Keratinocyte (primary cell): ENCODE data around the gene PLD1. TPM values are rescaled to one million over a fixed set of nuclear protein-coding genes. Genes with fewer than 3 reads are reported as not detected.

ENCODE experiments used
- DNase-seq: peaks from one replicate; pipeline ENCODE4 v3.0.0-alpha.2; 2011; ENCODE audit warnings: low read depth, missing footprints, low spot score
- FAIRE-seq: peaks from 2 replicates; lab custom pipeline; 2011; peaks lifted over from hg19 to GRCh38; lab: Jason Lieb, UNC
- H2AFZ ChIP-seq: 2 replicates; pipeline ENCODE4 v1.6.0; 2012; ENCODE audit warnings: low read length, control low read depth, inconsistent platforms; ENCODE audit not compliant: control insufficient read depth
- H3K27ac ChIP-seq: 2 replicates; pipeline ENCODE4 v1.5.1; 2011; ENCODE audit warnings: low read length; ENCODE audit not compliant: control insufficient read depth, insufficient read depth
- H3K27me3 ChIP-seq: 3 replicates; pipeline ENCODE4 v1.6.0; 2011; ENCODE audit warnings: low read length; ENCODE audit not compliant: control insufficient read depth, insufficient read depth; ENCODE audit errors: extremely low read depth
- H3K36me3 ChIP-seq, 2 experiments: 2 replicates in 1 of 2; 3 replicates in 1 of 2; pipeline ENCODE4 v1.5.1; 2011; ENCODE audit warnings: low read length in 2 of 2, mild to moderate bottlenecking in 1 of 2; ENCODE audit not compliant: control insufficient read depth in 2 of 2, insufficient read depth in 2 of 2; ENCODE audit errors: extremely low read depth in 1 of 2
- H3K4me1 ChIP-seq: 3 replicates; pipeline ENCODE4 v1.5.1; 2011; ENCODE audit warnings: low read length; ENCODE audit not compliant: control insufficient read depth, insufficient read depth; ENCODE audit errors: extremely low read depth
- H3K4me2 ChIP-seq: 3 replicates; pipeline ENCODE4 v1.6.0; 2011; ENCODE audit warnings: low read depth, low read length; ENCODE audit not compliant: control insufficient read depth, insufficient read depth; ENCODE audit errors: extremely low read depth
- H3K4me3 ChIP-seq, 3 experiments: fragments of 200-600 bp in 1 of 3; sonication (generic) in 1 of 3; 2 replicates in 2 of 3; 3 replicates in 1 of 3; pipeline ENCODE4 v1.5.1; 2011 to 2016; ENCODE audit warnings: low read length in 3 of 3, mild to moderate bottlenecking in 3 of 3, control low read depth in 2 of 3, inconsistent platforms in 1 of 3, low read depth in 1 of 3, mixed read lengths in 1 of 3, mixed run types in 1 of 3, moderate library complexity in 1 of 3; ENCODE audit not compliant: control insufficient read depth in 2 of 3, insufficient read depth in 2 of 3; ENCODE audit errors: extremely low read depth in 1 of 3
- H3K79me2 ChIP-seq: 2 replicates; pipeline ENCODE4 v1.6.0; 2012; ENCODE audit warnings: low read length; ENCODE audit not compliant: control insufficient read depth, insufficient read depth
- H3K9ac ChIP-seq: 3 replicates; pipeline ENCODE4 v1.6.0; 2011; ENCODE audit warnings: low read length; ENCODE audit not compliant: control insufficient read depth, insufficient read depth; ENCODE audit errors: extremely low read depth
- H3K9me1 ChIP-seq: 3 replicates; pipeline ENCODE4 v1.6.0; 2011; ENCODE audit warnings: low read length; ENCODE audit not compliant: control insufficient read depth, insufficient read depth; ENCODE audit errors: extremely low read depth
- H3K9me3 ChIP-seq: 2 replicates; pipeline ENCODE4 v1.5.1; 2012; ENCODE audit warnings: low read depth, low read length; ENCODE audit not compliant: control insufficient read depth
- H4K20me1 ChIP-seq: 3 replicates; pipeline ENCODE4 v1.6.0; 2011; ENCODE audit warnings: low read length; ENCODE audit not compliant: control insufficient read depth, insufficient read depth; ENCODE audit errors: extremely low read depth
- EZH2 ChIP-seq: IDR thresholded peaks from one replicate; pipeline ENCODE4 v1.6.1; 2012; ENCODE audit warnings: inconsistent platforms, mild to moderate bottlenecking, low read length, moderate library complexity
- dilution Hi-C: fragments of 300-500 bp; cut with MboI; formaldehyde crosslinking; loops from one replicate; pipeline ENCODE4 v1.7.0; 2020; ENCODE audit warnings: low sequenced_read_pairs; ENCODE audit not compliant: extremely low pct_ligation_motif_present
- polyA plus RNA-seq, 5 experiments: library from polyadenylated mRNA; depleted of rRNA in 3 of 5; stranded (reverse) in 3 of 5; stranded (forward) in 1 of 5; unstranded in 1 of 5; fragments of >200 nt; gene quantifications; 1 replicate in 1 of 5; 2 replicates in 3 of 5; 3 replicates in 1 of 5; pipeline versions ENCODE4 v1.2.1 to v1.2.3, GENCODE V29; 2011 to 2012; ENCODE audit warnings: missing spikeins in 2 of 5, low read depth in 1 of 5, low replicate concordance in 1 of 5
- TF ChIP-seq, protein P1 (sequence below), 3 experiments: IDR thresholded peaks in 1 of 3; conservative IDR thresholded peaks in 1 of 3; optimal IDR thresholded peaks in 1 of 3; 2 replicates in 2 of 3; 3 replicates in 1 of 3; pipeline versions ENCODE3 to v1.5.1; 2011; ENCODE audit warnings: low read length in 3 of 3, mild to moderate bottlenecking in 3 of 3, moderate library complexity in 2 of 3, control low read depth in 1 of 3, inconsistent platforms in 1 of 3; ENCODE audit not compliant: insufficient read depth in 2 of 3; ENCODE audit errors: extremely low read depth in 1 of 3

PLD1 gene
- polyA plus RNA-seq, 1 donor (not counting 4 experiments of a cell fraction or from before 2014, with no cell fraction given): 14.7 TPM

DNA sequence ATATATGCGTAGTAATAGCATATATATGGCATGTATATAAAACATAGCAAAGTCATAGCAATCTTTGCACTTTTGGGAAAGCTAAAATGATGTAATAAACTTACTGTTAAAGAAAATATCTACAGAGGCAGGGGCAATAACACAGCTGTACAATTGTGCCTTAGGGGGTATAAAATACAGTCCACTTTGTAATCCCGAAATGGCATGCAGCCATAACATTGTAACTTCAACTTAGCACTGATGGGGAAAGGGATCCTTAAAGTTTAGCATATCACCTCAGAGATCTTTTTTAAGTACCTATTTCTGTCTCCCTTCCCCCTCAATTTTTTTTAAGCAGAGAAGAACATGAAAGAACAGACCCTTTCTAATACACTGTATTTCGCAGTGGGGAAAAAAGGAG lies 40.8 kb downstream of the PLD1 start:
- H3K4me2 ChIP-seq: no peak overlapping the region

DNA sequence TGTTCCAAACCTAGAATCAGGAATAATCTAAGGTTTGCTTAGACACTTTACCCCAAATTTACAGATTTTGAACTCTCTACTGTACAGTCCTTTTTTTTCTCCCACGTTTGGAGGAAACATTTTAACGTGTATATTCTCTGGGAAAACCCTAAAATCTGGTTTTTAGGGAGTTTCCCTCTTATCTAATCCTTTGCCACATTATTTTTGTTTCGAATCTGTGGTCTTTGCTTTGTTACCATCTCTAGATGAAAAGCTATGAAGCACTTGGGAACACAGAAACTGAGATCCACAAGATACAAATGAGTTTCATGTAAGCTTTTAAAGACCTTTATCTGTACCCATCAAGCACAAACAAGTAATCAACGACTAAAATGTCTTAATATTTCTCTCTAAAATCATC lies 41.3 kb downstream of the PLD1 start:
- TF ChIP-seq EZH2: no peak
- TF ChIP-seq, protein P1, sequence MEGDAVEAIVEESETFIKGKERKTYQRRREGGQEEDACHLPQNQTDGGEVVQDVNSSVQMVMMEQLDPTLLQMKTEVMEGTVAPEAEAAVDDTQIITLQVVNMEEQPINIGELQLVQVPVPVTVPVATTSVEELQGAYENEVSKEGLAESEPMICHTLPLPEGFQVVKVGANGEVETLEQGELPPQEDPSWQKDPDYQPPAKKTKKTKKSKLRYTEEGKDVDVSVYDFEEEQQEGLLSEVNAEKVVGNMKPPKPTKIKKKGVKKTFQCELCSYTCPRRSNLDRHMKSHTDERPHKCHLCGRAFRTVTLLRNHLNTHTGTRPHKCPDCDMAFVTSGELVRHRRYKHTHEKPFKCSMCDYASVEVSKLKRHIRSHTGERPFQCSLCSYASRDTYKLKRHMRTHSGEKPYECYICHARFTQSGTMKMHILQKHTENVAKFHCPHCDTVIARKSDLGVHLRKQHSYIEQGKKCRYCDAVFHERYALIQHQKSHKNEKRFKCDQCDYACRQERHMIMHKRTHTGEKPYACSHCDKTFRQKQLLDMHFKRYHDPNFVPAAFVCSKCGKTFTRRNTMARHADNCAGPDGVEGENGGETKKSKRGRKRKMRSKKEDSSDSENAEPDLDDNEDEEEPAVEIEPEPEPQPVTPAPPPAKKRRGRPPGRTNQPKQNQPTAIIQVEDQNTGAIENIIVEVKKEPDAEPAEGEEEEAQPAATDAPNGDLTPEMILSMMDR (optimal IDR thresholded peaks at IDR 0.05 in 1 of 3, IDR thresholded peaks at IDR 0.05 in 1 of 3, conservative IDR thresholded peaks at IDR 0.05 in 1 of 3; ENCODE audit: extremely low read depth in 1 of 3, insufficient read depth in 2 of 3, low read length in 3 of 3): no peak
- Histone ChIP-seq H3K4me1 (peaks cover 11% of the 10 kb centered on the region), H4K20me1 (no peaks in the 10 kb centered on the region), H3K9me1 (no peaks in the 10 kb centered on the region), H3K9ac (no peak overlapping the region), H3K79me2 (no peaks in the 10 kb centered on the region), H3K27me3 (no peaks in the 10 kb centered on the region), H3K4me2 (no peak overlapping the region), H3K4me3 (no peak overlapping the region), H3K9me3 (no peaks in the 10 kb centered on the region), H2AFZ (no peak overlapping the region), H3K27ac (no peak overlapping the region), H3K36me3 (no peaks in the 10 kb centered on the region)
- FAIRE-seq (no peak), DNase-seq (no peak)
- dilution Hi-C loops: no loop called here

More for the DNA sequence above, 40.8 kb downstream of the PLD1 start:
- FAIRE-seq: no peak
- Histone ChIP-seq H3K27me3 (no peaks in the 10 kb centered on the region), H3K79me2 (no peaks in the 10 kb centered on the region), H3K4me1 (peaks cover 11% of the 10 kb centered on the region), H3K9me1 (no peaks in the 10 kb centered on the region), H3K9me3 (no peaks in the 10 kb centered on the region), H4K20me1 (no peaks in the 10 kb centered on the region), H3K4me3 (no peak overlapping the region), H3K9ac (no peak overlapping the region), H3K27ac (no peak overlapping the region), H2AFZ (no peak overlapping the region), H3K36me3 (no peaks in the 10 kb centered on the region)
- no peak for DNase-seq
- TF ChIP-seq EZH2: no peak
- TF ChIP-seq, protein P1 (optimal IDR thresholded peaks at IDR 0.05 in 1 of 3, IDR thresholded peaks at IDR 0.05 in 1 of 3, conservative IDR thresholded peaks at IDR 0.05 in 1 of 3; ENCODE audit: extremely low read depth in 1 of 3, insufficient read depth in 2 of 3, low read length in 3 of 3): no peak
- dilution Hi-C loops: no loop called here
